T-helper 1 cell treated with Interleukin-12 subunit alpha and Interleukin-12 subunit beta and Interleukin-4 antibody, amounts not matched to agents 30 ng/mL and 1 ng/mL, for 36 hours (primary cell): ENCODE data around the gene GRPEL1. TPM values are rescaled to one million over a fixed set of nuclear protein-coding genes. Genes with fewer than 3 reads are reported as not detected.

Experiments used
- total RNA-seq: library from RNA; stranded (reverse); gene quantifications from 2 replicates; pipeline ENCODE4 v1.2.3, GENCODE V29; 2022

The GRPEL1 gene
- total RNA-seq, 1 donor from 2014 or later: 53.2 TPM

Other genes starting within 250 kb of the GRPEL1 start
- gene TBC1D14, start 158.2 kb downstream of the GRPEL1 start, total RNA-seq: 70.7 and 76.7 TPM in 2 replicates
- gene TADA2B, start 24.7 kb downstream of the GRPEL1 start, total RNA-seq: 29.7 and 34.2 TPM in 2 replicates
- gene SORCS2, start 124.5 kb upstream of the GRPEL1 start, total RNA-seq: not detected in 2 replicates